Hematopoietic multipotent progenitor cell treated with erythropoietin and hydrocortisone succinate and interleukin-3 and kit ligand, for 6 days (in vitro differentiated cells): ENCODE data around the gene HIBCH.
"Not testable (repeated sequence)": the region's sequence is repeated elsewhere in the genome, so short reads cannot be mapped to it uniquely, and the experiment has no call there.

Experiments
- DNase-seq: peaks from one replicate; pipeline ENCODE4 v3.0.0-alpha.2; 2015

Gene HIBCH

GRCh38 chr2:190182071-190182524 is 137.5 kb downstream of the HIBCH start:
- peak; percentile 76 for DNase-seq

- DNase-seq = peak; percentile 74
Observed at GRCh38 chr2:190181123-190181669, 138.4 kb downstream of the HIBCH start.

- peak; percentile 90 for DNase-seq
Observed at GRCh38 chr2:190180313-190181122, 139.1 kb downstream of the HIBCH start.

GRCh38 chr2:190179754-190180312 is 139.8 kb downstream of the HIBCH start:
- DNase-seq = no peak

GRCh38 chr2:190178066-190178722 is 141.4 kb downstream of the HIBCH start:
- no peak for DNase-seq

GRCh38 chr2:190177249-190178040 is 142.2 kb downstream of the HIBCH start:
- DNase-seq = no peak

- no peak for DNase-seq
Observed at GRCh38 chr2:190173392-190173791, 146.2 kb downstream of the HIBCH start.

GRCh38 chr2:190170673-190171072 is 149.0 kb downstream of the HIBCH start:
- DNase-seq = peak; percentile 23

GRCh38 chr2:190169221-190170072 is 150.2 kb downstream of the HIBCH start:
- no peak for DNase-seq

GRCh38 chr2:190167702-190168101 is 151.9 kb downstream of the HIBCH start:
- DNase-seq = no peak

- DNase-seq = no peak
Observed at GRCh38 chr2:190165491-190165890, 154.1 kb downstream of the HIBCH start.

- no peak for DNase-seq
Observed at GRCh38 chr2:190162851-190163250, 156.8 kb downstream of the HIBCH start.

GRCh38 chr2:190159453-190159852 is 160.2 kb downstream of the HIBCH start:
- DNase-seq = no peak

- DNase-seq = no peak
Observed at GRCh38 chr2:190158798-190159434, 160.7 kb downstream of the HIBCH start.

GRCh38 chr2:190157613-190158528 is 161.8 kb downstream of the HIBCH start:
- not testable (repeated sequence) for DNase-seq

GRCh38 chr2:190156530-190157212 is 163.0 kb downstream of the HIBCH start:
- no peak for DNase-seq
